Gastrocnemius medialis (tissue), 4 donors: ENCODE measurements around the gene MSANTD3. TPM values are rescaled to one million over a fixed set of nuclear protein-coding genes. Genes with fewer than 3 reads are reported as not detected.

Experiments used
- ATAC-seq, 2 donors: fragments of 150-250 bp; one replicate each; pipeline ENCODE4 v1.9.1; 2016
- DNase-seq, 2 donors: peaks; one replicate each; pipeline ENCODE4 v3.0.0-alpha.2; 2019
- H3K27ac ChIP-seq, 4 donors: fragments of 200-600 bp; sonication (generic); 1 replicate in 1 of 4; 2 replicates in 3 of 4; pipeline ENCODE4 v1.5.1; 2016 to 2018; ENCODE audit warnings: mild to moderate bottlenecking in 2 of 4, moderate library complexity in 1 of 4
- H3K27me3 ChIP-seq, 3 donors: fragments of 200-600 bp; sonication (generic) in 2 of 3; 1 replicate in 1 of 3; 2 replicates in 2 of 3; pipeline versions ENCODE4 v1.5.1 to v1.6.0; 2016 to 2019; ENCODE audit warnings: mild to moderate bottlenecking in 1 of 3, moderate library complexity in 1 of 3
- H3K36me3 ChIP-seq, 2 donors: fragments of 200-600 bp; sonication (generic) in 1 of 2; one replicate each; pipeline ENCODE4 v1.5.1; 2017 to 2018
- H3K4me1 ChIP-seq, 2 donors: fragments of 200-600 bp; sonication (generic) in 1 of 2; one replicate each; pipeline ENCODE4 v1.5.1; 2016 to 2017; ENCODE audit warnings: mild to moderate bottlenecking in 2 of 2
- H3K4me3 ChIP-seq, 4 donors: fragments of 200-600 bp; sonication (generic) in 3 of 4; 1 replicate in 1 of 4; 2 replicates in 3 of 4; pipeline ENCODE4 v1.5.1; 2016 to 2019; ENCODE audit warnings: mild to moderate bottlenecking in 2 of 4
- H3K9me3 ChIP-seq, 3 donors: fragments of 200-600 bp; sonication (generic) in 2 of 3; 1 replicate in 1 of 3; 2 replicates in 2 of 3; pipeline ENCODE4 v1.5.1; 2016 to 2019
- CTCF ChIP-seq, 5 experiments: fragments of 450-650 bp in 3 of 5; fragments of 200-600 bp in 2 of 5; sonication (generic) in 2 of 5; IDR thresholded peaks in 4 of 5; conservative IDR thresholded peaks in 1 of 5; 1 replicate in 4 of 5; 2 replicates in 1 of 5; pipeline ENCODE4 v1.5.1; 2016 to 2019; ENCODE audit warnings: antibody characterized with exemption in 5 of 5, mild to moderate bottlenecking in 3 of 5, moderate library complexity in 3 of 5
- POLR2A ChIP-seq, 2 donors: fragments of 450-650 bp; IDR thresholded peaks; one replicate each; pipeline ENCODE4 v1.6.1; 2017; ENCODE audit warnings: antibody characterized with exemption in 2 of 2, mild to moderate bottlenecking in 2 of 2, moderate library complexity in 2 of 2
- in situ Hi-C, 4 donors: fragments of 200-750 bp; cut with MboI; loops; one replicate each; pipeline versions ENCODE4 v1.15.0 to v1.8.0; 2017; ENCODE audit warnings: low sequenced_read_pairs in 4 of 4
- intact Hi-C: fragments of 100-400 bp; cut with DNase I; formaldehyde crosslinking; loops from one replicate; pipeline ENCODE4 v1.15.1; 2023; ENCODE audit warnings: low total_unique reads
- total RNA-seq, 4 donors: library from RNA; depleted of rRNA; stranded (reverse); fragments of >200 nt; gene quantifications; one replicate each; pipeline versions ENCODE4 v1.1.0 to v1.2.3, GENCODE V29; 2016

Gene MSANTD3
- total RNA-seq, 4 donors from 2014 or later: 23.3 to 62.6 (median 40.1) TPM

- in situ Hi-C loops: no loop called here
- ATAC-seq (no peak), DNase-seq (no peak)
- H3K9me3 ChIP-seq: no peaks in the 10 kb centered on the region
- H3K27ac ChIP-seq: no peak overlapping the region
- no peaks in the 10 kb centered on the region for H3K36me3 ChIP-seq
- TF ChIP-seq POLR2A (IDR thresholded peaks at IDR 0.05) (no peak), CTCF (IDR thresholded peaks at IDR 0.05 in 4 of 5, conservative IDR thresholded peaks at IDR 0.05 in 1 of 5) (no peak)
- intact Hi-C loops: no loop called here
- H3K4me3 ChIP-seq: no peak overlapping the region
- H3K27me3 ChIP-seq: no peaks in the 10 kb centered on the region
- H3K4me1 ChIP-seq: no peaks in the 10 kb centered on the region
Measured at GRCh38 chr9:100498592-100498991, 71.6 kb downstream of the MSANTD3 start.

DNA sequence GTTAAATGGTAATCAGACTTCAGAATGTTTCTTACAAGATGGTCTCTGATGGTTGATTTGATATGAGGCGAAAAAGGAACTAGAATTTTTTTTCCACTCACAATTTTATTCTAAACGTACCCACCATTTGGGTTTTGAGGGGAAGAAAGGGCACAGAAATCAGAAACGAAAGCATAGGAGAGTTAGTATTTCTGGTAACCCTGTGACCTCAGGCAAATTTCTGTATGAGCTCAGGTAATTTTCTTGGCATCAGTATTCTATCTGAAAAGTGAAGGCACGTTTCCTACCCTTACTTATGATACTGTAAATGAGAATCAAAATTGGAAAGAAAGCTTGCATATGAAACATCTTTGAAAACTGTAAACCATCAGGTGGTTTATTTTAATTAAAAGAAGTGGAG, 72.5 kb downstream of the MSANTD3 start:
- ATAC-seq: no peak
- Histone ChIP-seq H3K4me3 (no peak overlapping the region), H3K27ac (no peak overlapping the region)

GRCh38 chr9:100499866-100500265, 72.9 kb downstream of the MSANTD3 start:
- in situ Hi-C loops: loop anchor here in 1 of 4 donors (10.0 kb wide), 1 partner anchor 95 kb away; no protein-coding TSS in a partner anchor
- DNase-seq (no peak), ATAC-seq (no peak)
- H3K9me3 ChIP-seq: no peaks in the 10 kb centered on the region
- no peaks in the 10 kb centered on the region for H3K4me1 ChIP-seq
- H3K27me3 ChIP-seq: no peaks in the 10 kb centered on the region
- TF ChIP-seq CTCF (IDR thresholded peaks at IDR 0.05 in 4 of 5, conservative IDR thresholded peaks at IDR 0.05 in 1 of 5) (no peak), POLR2A (IDR thresholded peaks at IDR 0.05) (no peak)
- H3K4me3 ChIP-seq: no peak overlapping the region
- H3K27ac ChIP-seq: no peak overlapping the region
- intact Hi-C loops: no loop called here
- H3K36me3 ChIP-seq: no peaks in the 10 kb centered on the region

More for the DNA sequence above, 72.5 kb downstream of the MSANTD3 start:
- TF ChIP-seq POLR2A (IDR thresholded peaks at IDR 0.05) (no peak), CTCF (IDR thresholded peaks at IDR 0.05 in 4 of 5, conservative IDR thresholded peaks at IDR 0.05 in 1 of 5) (no peak)
- Histone ChIP-seq H3K27me3 (no peaks in the 10 kb centered on the region), H3K4me1 (no peaks in the 10 kb centered on the region), H3K9me3 (no peaks in the 10 kb centered on the region), H3K36me3 (no peaks in the 10 kb centered on the region)
- no peak for DNase-seq
- intact Hi-C loops (no loop called here), in situ Hi-C loops (no loop called here)

Other genes with a start within 250 kb of the MSANTD3 start
- 10 to 100 TPM; 16.0 to 20.5 (median 18.4) TPM for gene TEX10, start 74.2 kb upstream of the MSANTD3 start, total RNA-seq
- gene TMEFF1, start 46.0 kb downstream of the MSANTD3 start, total RNA-seq: not detected
- gene CAVIN4, start 150.9 kb downstream of the MSANTD3 start, total RNA-seq: 100 to 1,000 TPM in 1 of 4 donors, 10 to 100 TPM in 3; 14.5 to 163 (median 28.9) TPM